NB4 (cell line): ENCODE measurements around the gene SMC6.

Experiments
- CTCF ChIP-seq: IDR thresholded peaks from one replicate; pipeline ENCODE4 v1.5.1; 2012; ENCODE audit warnings: low read depth, low read length
- MAX ChIP-seq: IDR thresholded peaks from 2 replicates; pipeline ENCODE4 v1.6.1; 2011; ENCODE audit warnings: low read depth, low read length
- POLR2A ChIP-seq: IDR thresholded peaks from 2 replicates; pipeline ENCODE4 v1.6.1; 2011; ENCODE audit warnings: mild to moderate bottlenecking; ENCODE audit not compliant: insufficient read length; ENCODE audit errors: extremely low read depth

GRCh38 chr2:17643031-17643615, 110.5 kb downstream of the SMC6 start:
- TF ChIP-seq CTCF: no peak
- TF ChIP-seq POLR2A: no peak
- TF ChIP-seq MAX: peak; percentile 66
